ENCODE data around the gene DNLZ.
A peak's percentile ranks its signal among the peaks of the same experiment; 100 is the strongest.
"Not testable (repeated sequence)": the region's sequence is repeated elsewhere in the genome, so short reads cannot be mapped to it uniquely, and the experiment has no call there.

DNLZ gene

GRCh38 chr9:136326061-136326760, 37.3 kb downstream of the DNLZ start:
- 50 to 57% methylated on average over 28 of the region's 28 CpGs for WGBS, 2 experiments
- H3K27me3 ChIP-seq (ENCODE audit: control insufficient read depth, insufficient read depth, low read length, poor library complexity, severe bottlenecking): no peaks in the 10 kb centered on the region
- no peak overlapping the region for H3K4me3 ChIP-seq (ENCODE audit: insufficient read depth, low read depth, low read length)
- peak overlapping the region; percentile 64 for H3K27ac ChIP-seq (ENCODE audit: insufficient read depth, low read depth, low read length, poor library complexity, severe bottlenecking)
- H3K36me3 ChIP-seq (ENCODE audit: control insufficient read depth, insufficient read depth, low read length): no peaks in the 10 kb centered on the region
- H3K9me3 ChIP-seq (ENCODE audit: control insufficient read depth, low read length): no peaks in the 10 kb centered on the region
- peaks cover 43% of the 10 kb centered on the region for H3K4me1 ChIP-seq (ENCODE audit: control insufficient read depth, insufficient read depth, low read length)

DNA sequence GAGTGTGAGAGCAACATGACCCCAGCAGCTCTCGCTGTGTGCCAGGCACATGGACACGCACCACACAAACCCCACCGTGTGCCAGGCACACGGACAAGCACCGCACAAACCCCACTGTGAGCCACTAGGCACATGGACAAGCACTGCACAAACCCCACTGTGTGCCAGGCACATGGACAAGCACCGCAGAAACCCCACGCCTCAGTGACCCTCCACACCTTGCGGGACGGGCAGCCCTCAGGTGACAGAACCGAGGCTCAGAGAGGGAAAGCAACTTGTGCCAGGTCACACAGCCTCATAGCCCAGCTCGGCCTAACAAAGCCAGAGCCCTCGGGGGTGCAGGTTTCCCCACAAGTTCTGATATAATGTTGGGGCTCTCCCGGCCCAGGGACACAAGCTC, 38.2 kb downstream of the DNLZ start:
- no peaks in the 10 kb centered on the region for H3K36me3 ChIP-seq (ENCODE audit: control insufficient read depth, insufficient read depth, low read length)
- H3K27ac ChIP-seq (ENCODE audit: insufficient read depth, low read depth, low read length, poor library complexity, severe bottlenecking): no peak overlapping the region
- peaks cover 43% of the 10 kb centered on the region for H3K4me1 ChIP-seq (ENCODE audit: control insufficient read depth, insufficient read depth, low read length)
- no peak overlapping the region for H3K4me3 ChIP-seq (ENCODE audit: insufficient read depth, low read depth, low read length)
- 94 to 96% methylated on average over 13 of the region's 13 CpGs for WGBS, 2 experiments
- H3K27me3 ChIP-seq (ENCODE audit: control insufficient read depth, insufficient read depth, low read length, poor library complexity, severe bottlenecking): no peaks in the 10 kb centered on the region
- no peaks in the 10 kb centered on the region for H3K9me3 ChIP-seq (ENCODE audit: control insufficient read depth, low read length)

DNA sequence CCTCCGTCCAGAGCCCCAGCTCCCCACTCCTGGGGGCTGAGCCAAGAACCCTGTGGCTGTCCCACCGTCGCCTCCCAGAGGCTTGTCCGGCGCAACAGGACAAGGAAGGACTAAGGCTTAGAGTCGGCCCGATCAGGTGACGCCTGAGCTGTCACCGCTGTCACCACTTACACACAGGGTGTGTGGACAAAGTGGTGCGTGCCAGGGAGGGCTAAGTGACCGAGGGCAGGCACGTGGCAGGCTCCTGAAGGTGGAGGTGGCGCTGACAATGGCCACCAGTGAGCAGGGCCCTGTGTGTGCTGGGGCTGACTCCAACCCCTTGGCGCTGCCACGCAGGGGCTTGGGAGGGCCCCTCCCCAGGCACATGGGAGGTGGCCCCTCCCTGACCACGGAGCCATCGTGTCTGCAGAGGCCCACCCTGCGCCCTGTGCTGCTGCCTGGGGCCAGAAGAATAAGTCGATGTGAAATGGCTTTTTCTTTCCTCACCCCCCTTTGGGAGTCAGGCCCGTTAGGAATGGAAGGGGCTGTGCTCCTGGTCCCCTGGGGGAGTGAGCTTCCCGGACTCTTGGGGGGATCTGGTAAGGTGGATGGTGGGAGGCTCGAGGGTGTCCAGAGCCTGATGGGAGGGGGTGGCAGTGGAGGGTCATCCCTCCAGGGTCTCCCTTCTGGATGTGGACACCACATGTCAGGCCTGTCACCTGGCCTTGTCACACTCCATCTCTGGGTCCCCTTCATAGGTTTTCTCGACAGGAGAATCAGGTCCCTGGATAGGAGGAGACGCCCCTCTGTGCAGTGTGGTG, 38.8 kb downstream of the DNLZ start:
- Histone ChIP-seq H3K4me1 (ENCODE audit: control insufficient read depth, insufficient read depth, low read length) (peaks cover 38% of the 10 kb centered on the region), H3K36me3 (ENCODE audit: control insufficient read depth, insufficient read depth, low read length) (no peaks in the 10 kb centered on the region), H3K4me3 (ENCODE audit: insufficient read depth, low read depth, low read length) (no peak overlapping the region), H3K9me3 (ENCODE audit: control insufficient read depth, low read length) (no peaks in the 10 kb centered on the region), H3K27ac (ENCODE audit: insufficient read depth, low read depth, low read length, poor library complexity, severe bottlenecking) (no peak overlapping the region), H3K27me3 (ENCODE audit: control insufficient read depth, insufficient read depth, low read length, poor library complexity, severe bottlenecking) (no peaks in the 10 kb centered on the region)
- 83% methylated on average over 24 of the region's 24 CpGs for WGBS, 2 experiments

DNA sequence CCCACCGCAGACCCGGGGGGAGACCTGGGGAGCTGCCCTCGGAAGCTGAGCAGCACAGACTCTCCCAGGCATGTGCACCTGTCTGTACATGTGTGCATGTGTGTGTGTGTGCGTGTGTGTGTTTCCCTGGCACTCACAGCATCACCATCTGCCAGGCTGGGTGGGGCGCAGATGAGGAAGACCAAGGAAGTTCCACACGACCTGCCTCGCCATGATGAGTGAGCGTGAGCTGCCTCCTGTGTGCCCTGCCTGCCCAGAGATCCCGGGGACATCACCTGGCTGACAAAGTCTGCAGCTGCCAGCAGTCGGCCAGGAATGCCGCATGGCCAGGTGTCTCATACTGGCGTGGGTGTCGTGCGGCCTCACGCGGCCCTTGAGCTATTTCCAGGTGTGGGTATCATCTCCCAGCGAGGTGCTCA, 40.2 kb downstream of the DNLZ start:
- Histone ChIP-seq H3K27me3 (ENCODE audit: control insufficient read depth, insufficient read depth, low read length, poor library complexity, severe bottlenecking) (no peaks in the 10 kb centered on the region), H3K9me3 (ENCODE audit: control insufficient read depth, low read length) (no peaks in the 10 kb centered on the region), H3K4me1 (ENCODE audit: control insufficient read depth, insufficient read depth, low read length) (peaks cover 24% of the 10 kb centered on the region), H3K36me3 (ENCODE audit: control insufficient read depth, insufficient read depth, low read length) (no peaks in the 10 kb centered on the region), H3K27ac (ENCODE audit: insufficient read depth, low read depth, low read length, poor library complexity, severe bottlenecking) (no peak overlapping the region), H3K4me3 (ENCODE audit: insufficient read depth, low read depth, low read length) (no peak overlapping the region)
- 94 to 95% methylated on average over 17 of the region's 17 CpGs for WGBS, 2 experiments

DNA sequence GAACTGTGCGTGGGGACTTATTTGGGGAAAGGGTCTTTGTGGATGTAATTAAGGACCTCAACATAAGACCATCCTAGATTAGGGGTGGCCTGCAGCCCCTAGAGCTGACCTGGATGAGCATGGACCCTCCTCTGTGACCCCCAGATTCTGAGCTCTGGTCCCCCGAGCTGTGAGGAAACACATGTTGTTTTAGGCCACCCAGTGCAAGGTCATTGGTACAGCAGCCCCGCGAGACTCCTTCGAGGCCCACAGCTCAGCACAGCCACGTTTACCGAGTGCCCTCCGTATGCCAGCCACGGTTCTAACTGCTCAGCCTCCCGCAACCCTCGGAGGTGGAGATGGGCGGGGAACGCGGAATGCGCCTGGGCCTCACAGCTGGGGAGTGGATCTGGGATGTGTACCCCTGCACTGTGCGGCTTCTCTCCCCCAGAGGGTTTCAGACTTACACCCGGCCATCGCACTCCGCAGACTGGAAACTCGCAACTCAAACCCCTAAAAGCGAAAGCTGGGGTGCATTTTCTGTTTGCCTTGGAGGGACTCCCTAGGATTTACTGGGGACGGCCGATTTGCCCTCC, 40.7 kb downstream of the DNLZ start:
- 89 to 90% methylated on average over 23 of the region's 23 CpGs for WGBS, 2 experiments
- H3K27me3 ChIP-seq (ENCODE audit: control insufficient read depth, insufficient read depth, low read length, poor library complexity, severe bottlenecking): no peaks in the 10 kb centered on the region

DNA sequence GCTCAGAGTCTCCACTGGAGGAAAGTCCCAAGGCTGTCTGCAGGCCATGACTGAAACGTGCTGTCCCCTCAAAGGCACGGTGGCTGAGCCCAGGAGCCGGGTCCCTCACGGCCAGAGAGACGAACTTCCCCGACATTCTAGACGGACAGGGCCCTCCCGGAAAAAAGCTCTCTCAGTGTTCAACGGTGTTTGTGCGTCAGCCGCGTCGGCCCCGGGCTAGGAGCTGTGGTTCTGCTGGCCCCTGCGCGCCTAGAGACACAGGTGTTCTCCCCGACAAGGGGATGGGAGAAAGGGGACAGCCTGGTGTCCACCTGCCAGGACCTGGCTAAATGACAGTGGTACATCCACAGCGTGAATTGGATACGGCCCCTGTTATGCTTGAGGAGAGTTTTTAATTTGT, 42.0 kb downstream of the DNLZ start:
- WGBS, 2 experiments: 91 to 92% methylated on average over 19 of the region's 19 CpGs

More for the DNA sequence above, 40.7 kb downstream of the DNLZ start:
- Histone ChIP-seq H3K4me3 (ENCODE audit: insufficient read depth, low read depth, low read length) (no peak overlapping the region), H3K9me3 (ENCODE audit: control insufficient read depth, low read length) (no peaks in the 10 kb centered on the region), H3K36me3 (ENCODE audit: control insufficient read depth, insufficient read depth, low read length) (no peaks in the 10 kb centered on the region), H3K27ac (ENCODE audit: insufficient read depth, low read depth, low read length, poor library complexity, severe bottlenecking) (no peak overlapping the region), H3K4me1 (ENCODE audit: control insufficient read depth, insufficient read depth, low read length) (peaks cover 19% of the 10 kb centered on the region)

DNA sequence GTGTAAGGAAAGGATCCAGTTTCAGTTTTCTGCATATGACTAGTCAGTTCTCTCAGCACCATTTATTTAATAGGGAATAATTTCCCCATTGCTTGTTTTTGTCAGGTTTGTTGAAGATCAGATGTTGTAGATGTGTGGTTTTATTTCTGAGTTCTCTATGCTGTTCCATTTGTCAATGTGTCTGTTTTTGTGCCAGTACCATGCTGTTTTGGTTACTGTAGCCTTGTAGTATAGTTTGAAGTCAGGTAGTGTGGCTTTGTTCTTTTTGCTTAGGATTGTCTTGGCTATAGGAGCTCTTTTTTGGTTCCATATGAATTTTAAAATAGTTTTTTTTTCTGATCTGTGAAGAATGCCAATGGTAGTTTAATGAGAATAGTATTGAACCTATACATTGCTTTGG, 42.6 kb downstream of the DNLZ start:
- H3K4me1 ChIP-seq (ENCODE audit: control insufficient read depth, insufficient read depth, low read length); H3K27me3 ChIP-seq (ENCODE audit: control insufficient read depth, insufficient read depth, low read length, poor library complexity, severe bottlenecking); H3K27ac ChIP-seq (ENCODE audit: insufficient read depth, low read depth, low read length, poor library complexity, severe bottlenecking); H3K9me3 ChIP-seq (ENCODE audit: control insufficient read depth, low read length); H3K36me3 ChIP-seq (ENCODE audit: control insufficient read depth, insufficient read depth, low read length); H3K4me3 ChIP-seq (ENCODE audit: insufficient read depth, low read depth, low read length): not testable (repeated sequence)

More for the DNA sequence above, 42.0 kb downstream of the DNLZ start:
- H3K27ac ChIP-seq (ENCODE audit: insufficient read depth, low read depth, low read length, poor library complexity, severe bottlenecking): no peak overlapping the region
- no peaks in the 10 kb centered on the region for H3K27me3 ChIP-seq (ENCODE audit: control insufficient read depth, insufficient read depth, low read length, poor library complexity, severe bottlenecking)
- H3K9me3 ChIP-seq (ENCODE audit: control insufficient read depth, low read length): no peaks in the 10 kb centered on the region
- H3K36me3 ChIP-seq (ENCODE audit: control insufficient read depth, insufficient read depth, low read length): no peaks in the 10 kb centered on the region
- peaks cover 13% of the 10 kb centered on the region for H3K4me1 ChIP-seq (ENCODE audit: control insufficient read depth, insufficient read depth, low read length)
- H3K4me3 ChIP-seq (ENCODE audit: insufficient read depth, low read depth, low read length): no peak overlapping the region

DNA sequence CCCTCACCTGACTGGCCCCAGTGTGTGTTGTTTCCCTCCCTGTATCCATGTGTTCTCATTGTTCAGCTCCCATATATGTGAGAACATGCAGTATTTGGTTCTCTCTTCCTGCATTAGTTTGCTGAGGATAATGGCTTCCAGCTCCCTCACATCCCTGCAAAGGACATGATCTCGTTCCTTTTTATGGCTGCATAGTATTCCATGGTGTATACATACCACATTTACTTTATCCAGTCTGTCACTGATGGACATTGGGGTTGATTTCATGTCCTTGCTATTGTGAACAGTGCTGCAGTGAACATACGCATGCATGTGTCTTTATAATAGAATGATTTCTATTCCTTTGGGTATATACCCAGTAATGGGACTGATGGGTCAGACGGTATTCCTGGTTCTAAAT, 43.6 kb downstream of the DNLZ start:
- H3K4me1 ChIP-seq (ENCODE audit: control insufficient read depth, insufficient read depth, low read length); H3K4me3 ChIP-seq (ENCODE audit: insufficient read depth, low read depth, low read length); H3K27ac ChIP-seq (ENCODE audit: insufficient read depth, low read depth, low read length, poor library complexity, severe bottlenecking); H3K36me3 ChIP-seq (ENCODE audit: control insufficient read depth, insufficient read depth, low read length); H3K9me3 ChIP-seq (ENCODE audit: control insufficient read depth, low read length); H3K27me3 ChIP-seq (ENCODE audit: control insufficient read depth, insufficient read depth, low read length, poor library complexity, severe bottlenecking): not testable (repeated sequence)
- 87 to 93% methylated on average over 3 of the region's 3 CpGs for WGBS, 2 experiments

DNA sequence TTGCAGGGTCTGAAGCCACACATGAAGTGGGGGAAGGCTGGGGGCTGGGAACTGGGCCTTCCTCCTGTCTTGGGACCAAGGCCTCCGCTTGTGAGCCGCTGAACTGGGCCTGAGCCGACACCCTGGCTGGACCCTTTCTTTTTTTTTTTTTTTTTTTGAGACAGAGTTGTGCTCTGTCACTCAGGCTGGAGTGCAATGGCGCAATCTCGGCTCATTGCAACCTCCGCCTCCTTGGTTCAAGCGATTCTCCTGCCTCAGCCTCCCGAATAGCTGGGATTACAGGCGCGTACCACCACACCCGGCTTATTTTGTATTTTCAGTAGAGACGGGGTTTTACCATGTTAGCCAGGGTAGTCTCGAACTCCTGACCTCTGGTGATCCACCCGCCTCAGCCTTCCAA, 44.3 kb downstream of the DNLZ start:
- not testable (repeated sequence) for H3K27ac ChIP-seq (ENCODE audit: insufficient read depth, low read depth, low read length, poor library complexity, severe bottlenecking); H3K4me1 ChIP-seq (ENCODE audit: control insufficient read depth, insufficient read depth, low read length); H3K4me3 ChIP-seq (ENCODE audit: insufficient read depth, low read depth, low read length); H3K9me3 ChIP-seq (ENCODE audit: control insufficient read depth, low read length); H3K36me3 ChIP-seq (ENCODE audit: control insufficient read depth, insufficient read depth, low read length); H3K27me3 ChIP-seq (ENCODE audit: control insufficient read depth, insufficient read depth, low read length, poor library complexity, severe bottlenecking)
- WGBS, 2 experiments: 94 to 95% methylated on average over 14 of the region's 14 CpGs

DNA sequence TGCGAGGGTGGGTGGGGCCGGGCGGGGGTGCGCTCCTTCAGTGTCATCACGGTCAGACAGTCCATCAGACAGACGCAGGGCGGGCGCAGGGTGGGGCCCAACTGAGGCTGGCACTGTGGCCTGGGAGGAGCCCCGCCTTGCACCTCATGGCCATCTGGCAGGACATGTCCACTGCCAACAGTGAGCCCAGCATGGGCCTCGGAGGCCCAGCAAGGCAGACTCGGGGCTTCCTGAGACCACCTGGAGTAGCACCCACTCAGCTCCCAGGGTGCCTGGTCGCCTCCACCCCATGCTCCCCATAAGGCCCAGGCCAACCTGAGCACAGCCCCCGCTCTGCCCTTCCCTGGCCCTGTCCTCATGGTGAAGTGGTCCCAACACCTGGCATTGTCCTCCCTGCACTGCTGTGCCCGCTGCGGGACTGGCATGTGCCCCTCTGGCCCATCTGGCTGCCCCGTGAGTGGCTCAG, 44.7 kb downstream of the DNLZ start:
- H3K9me3 ChIP-seq (ENCODE audit: control insufficient read depth, low read length): no peaks in the 10 kb centered on the region
- no peaks in the 10 kb centered on the region for H3K4me1 ChIP-seq (ENCODE audit: control insufficient read depth, insufficient read depth, low read length)
- no peak overlapping the region for H3K4me3 ChIP-seq (ENCODE audit: insufficient read depth, low read depth, low read length)
- WGBS, 2 experiments: 93 to 95% methylated on average over 16 of the region's 16 CpGs
- H3K27ac ChIP-seq (ENCODE audit: insufficient read depth, low read depth, low read length, poor library complexity, severe bottlenecking): no peak overlapping the region
- H3K27me3 ChIP-seq (ENCODE audit: control insufficient read depth, insufficient read depth, low read length, poor library complexity, severe bottlenecking): no peaks in the 10 kb centered on the region
- no peaks in the 10 kb centered on the region for H3K36me3 ChIP-seq (ENCODE audit: control insufficient read depth, insufficient read depth, low read length)

Data from ectodermal cell (in vitro differentiated cells).